K562 (cell line): ENCODE measurements around the gene TULP1. TPM values are rescaled to one million over a fixed set of nuclear protein-coding genes. Genes with fewer than 3 reads are reported as not detected.

Experiments
- ATAC-seq: fragments of 200-7000 bp; cut with Tn5 transposase; 3 replicates; pipeline ENCODE4 v1.9.1; 2020; ENCODE audit warnings: moderate library complexity
- BruUV-seq: library from RNA; stranded (reverse); fragments of 400-500 nt; replicated peaks from 2 replicates; lab custom pipeline; 2021; lab: Mats Ljungman, UMichigan
- CTCF ChIA-PET: fragments of 300-600 bp; formaldehyde crosslinking; extraction: SDS; loops from one replicate; lab custom pipeline; 2021; ENCODE audit warnings: low intra/inter-chr PET ratio; lab: Yijun Ruan, JAX
- POLR2A ChIA-PET: fragments of 300-600, 350-650 bp; sonication (Branson Sonifier 250); formaldehyde crosslinking; extraction: SDS; loops from one replicate; lab custom pipeline; 2021; ENCODE audit warnings: antibody characterized with exemption, inconsistent platforms; lab: Yijun Ruan, JAX
- DNase-seq, 4 experiments: peaks; one replicate each; pipeline versions ENCODE4 v3.0.0 to v3.0.0-alpha.2; 2011 to 2018; ENCODE audit warnings: low spot score in 3 of 4, mixed read lengths in 3 of 4; ENCODE audit errors: extremely low read depth in 1 of 4
- FAIRE-seq: peaks from 2 replicates; lab custom pipeline; 2011; peaks lifted over from hg19 to GRCh38; lab: Jason Lieb, UNC
- H2AFZ ChIP-seq: 2 replicates; pipeline ENCODE4 v1.6.0; 2011; ENCODE audit warnings: low read depth, low read length, control low read depth, inconsistent platforms
- H3K27ac ChIP-seq: fragments of 200-600 bp; 3 replicates; pipeline ENCODE4 v1.8.0; 2011; ENCODE audit warnings: low read depth, mild to moderate bottlenecking, control low read depth, inconsistent platforms, low read length, moderate library complexity, mixed read lengths; ENCODE audit errors: extremely low read depth
- H3K27me3 ChIP-seq, 2 experiments: fragments of 300-600 bp in 1 of 2; 2 replicates in 1 of 2; 3 replicates in 1 of 2; pipeline versions ENCODE4 v1.6.0 to v1.8.0; 2011; ENCODE audit warnings: inconsistent platforms in 2 of 2, low read length in 2 of 2, mild to moderate bottlenecking in 1 of 2, mixed read lengths in 1 of 2, moderate library complexity in 1 of 2; ENCODE audit not compliant: control insufficient read depth in 2 of 2, insufficient read depth in 2 of 2
- H3K36me3 ChIP-seq: fragments of 300-600 bp; 3 replicates; pipeline ENCODE4 v1.8.0; 2011; ENCODE audit warnings: mild to moderate bottlenecking, low read length, inconsistent platforms; ENCODE audit not compliant: control insufficient read depth, insufficient read depth
- H3K4me1 ChIP-seq, 2 experiments: fragments of 200-600 bp in 1 of 2; replicated peaks in 1 of 2; 2 replicates in 1 of 2; 3 replicates in 1 of 2; pipeline versions ENCODE4 v1.5.1 to v1.8.0; 2011; ENCODE audit warnings: inconsistent platforms in 2 of 2, low read length in 2 of 2, mild to moderate bottlenecking in 1 of 2, mixed read lengths in 1 of 2, moderate library complexity in 1 of 2; ENCODE audit not compliant: control insufficient read depth in 2 of 2, insufficient read depth in 2 of 2
- H3K4me2 ChIP-seq: 2 replicates; pipeline ENCODE4 v1.6.1; 2011; ENCODE audit warnings: low read length, control low read depth, inconsistent platforms, mixed read lengths; ENCODE audit not compliant: insufficient read depth
- H3K4me3 ChIP-seq: fragments of 200-600 bp; sonication (generic), shearing (Covaris generic); 2 replicates; pipeline ENCODE4 v1.5.1; 2016; ENCODE audit warnings: control low read depth, inconsistent platforms
- H3K79me2 ChIP-seq: fragments of 200-600 bp; 3 replicates; pipeline ENCODE4 v1.8.0; 2011; ENCODE audit warnings: low read length, inconsistent platforms; ENCODE audit not compliant: control insufficient read depth, insufficient read depth
- H3K9ac ChIP-seq, 2 experiments: 2 replicates each; pipeline versions ENCODE4 v1.6.0 to v1.6.1; 2011; ENCODE audit warnings: low read depth in 2 of 2, low read length in 2 of 2, control low read depth in 1 of 2, inconsistent platforms in 1 of 2, mild to moderate bottlenecking in 1 of 2, mixed read lengths in 1 of 2; ENCODE audit not compliant: insufficient read depth in 1 of 2
- H3K9me1 ChIP-seq: one replicate; pipeline ENCODE4 v1.6.0; 2011; ENCODE audit warnings: inconsistent platforms, mild to moderate bottlenecking, low read length, moderate library complexity; ENCODE audit not compliant: control insufficient read depth, insufficient read depth
- H3K9me3 ChIP-seq: replicated peaks from 2 replicates; pipeline ENCODE4 v1.5.1; 2011; ENCODE audit warnings: low read depth, low read length, inconsistent platforms; ENCODE audit not compliant: control insufficient read depth, insufficient read depth
- H4K20me1 ChIP-seq: replicated peaks from 2 replicates; pipeline ENCODE4 v1.6.1; 2011; ENCODE audit warnings: low read length, inconsistent platforms, mixed read lengths; ENCODE audit not compliant: control insufficient read depth, insufficient read depth
- HDAC1 ChIP-seq, 2 experiments: fragments of 450-650 bp; IDR thresholded peaks; 2 replicates each; pipeline ENCODE4 v1.6.1; 2016 to 2017; ENCODE audit warnings: inconsistent platforms in 1 of 2, mild to moderate bottlenecking in 1 of 2, moderate library complexity in 1 of 2
- KDM1A ChIP-seq, 2 experiments: fragments of 450-650 bp; IDR thresholded peaks; 2 replicates each; pipeline ENCODE4 v1.6.1; 2016; ENCODE audit warnings: mild to moderate bottlenecking in 2 of 2
- KHSRP ChIP-seq: fragments of 450-650 bp; IDR thresholded peaks from 2 replicates; pipeline ENCODE4 v1.6.1; 2017
- MEIS2 ChIP-seq: fragments of 450-650 bp; IDR thresholded peaks from 2 replicates; pipeline ENCODE4 v1.6.1; 2014; ENCODE audit warnings: mild to moderate bottlenecking; ENCODE audit not compliant: partially characterized antibody
- PURB ChIP-seq: sonication (generic); formaldehyde crosslinking; IDR thresholded peaks from 2 replicates; pipeline ENCODE4 v1.9.0; 2021; ENCODE audit warnings: low read depth, mild to moderate bottlenecking, missing genetic modification reagents
- RBM39 ChIP-seq: fragments of 200-400 bp; formaldehyde crosslinking; optimal IDR thresholded peaks from 2 replicates; pipeline ENCODE3; 2018; ENCODE audit warnings: low read depth, low read length
- RFX7 ChIP-seq: fragments of 250-450 bp; sonication (Bioruptor Pico); IDR thresholded peaks from 2 replicates; pipeline ENCODE4 v1.5.1; 2021; ENCODE audit warnings: mild to moderate bottlenecking
- SMARCC2 ChIP-seq: fragments of 450-650 bp; IDR thresholded peaks from 2 replicates; pipeline ENCODE4 v1.6.1; 2017; ENCODE audit warnings: antibody characterized with exemption, moderate library complexity, mild to moderate bottlenecking, low read depth
- SRSF9 ChIP-seq: fragments of 200-400 bp; formaldehyde crosslinking; IDR thresholded peaks from 2 replicates; pipeline ENCODE4 v1.6.1; 2017; ENCODE audit warnings: low read depth, low read length, borderline replicate concordance
- ZNF232 ChIP-seq: sonication (generic); formaldehyde crosslinking; IDR thresholded peaks from 2 replicates; pipeline ENCODE4 v1.8.0; 2022; ENCODE audit warnings: mild to moderate bottlenecking, missing genetic modification reagents
- ZNF444 ChIP-seq: fragments of 250-450 bp; sonication (Bioruptor Pico); IDR thresholded peaks from 2 replicates; pipeline ENCODE4 v1.4.0; 2020; ENCODE audit warnings: mild to moderate bottlenecking, moderate library complexity
- WGBS: fragments of 100-300 bp; shearing (Covaris generic); methylation state at CpG from one replicate; pipeline ENCODE4 v1.1.6; 2016; ENCODE audit warnings: low coverage, mixed read lengths; ENCODE audit not compliant: insufficient coverage; ENCODE audit errors: missing lambda C conversion rate; 5-methylcytosine and 5-hydroxymethylcytosine counted together
- in situ Hi-C: fragments of 300-500 bp; cut with MboI; formaldehyde crosslinking; loops from 4 replicates; pipeline ENCODE4 v1.15.0; 2018; ENCODE audit warnings: inconsistent platforms, mixed read lengths
- intact Hi-C: fragments of 100-400 bp; cut with micrococcal nuclease; formaldehyde crosslinking; loops from 2 replicates; pipeline ENCODE4 v1.14.2; 2022
- polyA plus RNA-seq, 8 experiments: library from polyadenylated mRNA; depleted of rRNA in 4 of 8; stranded (reverse) in 5 of 8; unstranded in 3 of 8; fragments of >200 nt; fragmentation: Nextera tagmentation in 2 of 8; fragmentation: Illumina TruSeq in 1 of 8; extraction: Ambion mirVana in 2 of 8; extraction: Trizol in 1 of 8; gene quantifications; 2 replicates each; pipeline versions ENCODE4 v1.2.1 to v1.2.3, GENCODE V29; 2011 to 2014; ENCODE audit warnings: inconsistent platforms in 1 of 8, missing spikeins in 1 of 8
- total RNA-seq, 7 experiments: library from RNA; depleted of rRNA in 6 of 7; stranded (reverse); fragments of >200 nt in 6 of 7; fragmentation: Illumina TruSeq in 2 of 7; extraction: Trizol in 2 of 7; gene quantifications; 2 replicates each; pipeline versions ENCODE4 v1.2.1 to v1.2.3, GENCODE V29; 2011 to 2021; ENCODE audit warnings: low replicate concordance in 1 of 7
- TF ChIP-seq, protein P1 (sequence below): fragments of 450-650 bp; IDR thresholded peaks from one replicate; pipeline ENCODE4 v1.6.1; 2018; ENCODE audit warnings: mild to moderate bottlenecking, moderate library complexity; ENCODE audit not compliant: partially characterized antibody
- TF ChIP-seq, protein P2 (sequence below): fragments of 450-650 bp; IDR thresholded peaks from 2 replicates; pipeline ENCODE4 v1.7.0; 2016; ENCODE audit warnings: borderline replicate concordance
- TF ChIP-seq, protein P3 (sequence below): fragments of 450-650 bp; formaldehyde crosslinking; IDR thresholded peaks from 2 replicates; pipeline ENCODE4 v1.4.0; 2020; ENCODE audit warnings: mild to moderate bottlenecking, mixed read lengths
- TF ChIP-seq, protein P4 (sequence below): fragments of 150-350 bp; conservative IDR thresholded peaks from 2 replicates; pipeline ENCODE4 v1.6.1; 2014; ENCODE audit warnings: low read length

The TULP1 gene
- total and polyA plus RNA-seq, 9 of the 15 experiments (the other 6 are each of a cell fraction or from before 2014, with no cell fraction given): 0.06 to 0.17 (median 0.09) TPM; not detected in 6

DNA sequence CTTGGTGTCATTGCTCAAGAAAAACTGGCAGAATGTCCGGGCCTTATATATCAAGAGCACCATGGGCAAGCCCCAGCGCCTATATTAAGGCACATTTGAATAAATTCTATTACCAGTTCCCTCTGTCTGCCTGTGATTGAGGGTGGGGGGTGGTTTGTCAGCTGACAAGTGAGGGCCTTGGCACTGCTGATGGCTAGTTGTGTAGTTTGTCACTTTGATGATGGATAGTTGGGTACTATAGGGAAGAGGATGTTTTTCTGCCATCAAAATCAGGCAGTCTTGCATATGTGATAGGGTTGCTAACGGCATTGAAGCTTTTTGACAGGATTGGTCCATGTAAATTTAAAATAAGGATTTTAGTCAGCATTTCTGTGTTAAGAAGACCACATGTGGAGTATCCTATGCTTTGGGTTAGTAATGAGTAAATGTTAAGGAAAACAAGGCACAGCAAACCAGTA is 42.0 kb downstream of the TULP1 start:
- Histone ChIP-seq H3K79me2 (peaks cover 44% of the 10 kb centered on the region), H3K4me1 (peaks cover 23 to 32% of the 10 kb centered on the region in 2 experiments; a peak in 4 of 5 replicates), H3K9ac (peak overlapping the region; percentile 99 to 100; a peak in 3 of 4 replicates), H3K9me3 (0 out of 2 replicates have a peak, but pooled peaks cover 1% of the 10 kb centered on the region), H3K9me1 (no peaks in the 10 kb centered on the region), H3K4me3 (peak overlapping the region; percentile 91), H3K27me3 (no peaks in the 10 kb centered on the region; a peak in 1 of 5 replicates), H3K4me2 (peak overlapping the region; percentile 100), H3K27ac (peak overlapping the region; percentile 47; the same call in 2 of the 3 replicates), H2AFZ (no peak overlapping the region), H4K20me1 (peaks cover 37% of the 10 kb centered on the region), H3K36me3 (peaks cover 72% of the 10 kb centered on the region)
- POLR2A ChIA-PET: interaction anchor here (0.6 to 7.6 kb wide), 14 partner anchors 12 to 266 kb away, joined by 3 to 167 read pairs (median 6); partner anchors contain the start of genes ARMC12, DEF6 and TEAD3
- BruUV-seq: no TSS peak
- DNase-seq (no peak), ATAC-seq (no peak), FAIRE-seq (no peak)
- 16% methylated on average over 3 of the region's 3 CpGs for WGBS
- CTCF ChIA-PET: no interaction called here
- in situ Hi-C loops: no loop called here
- intact Hi-C loops: no loop called here
- no peak for TF ChIP-seq SMARCC2
- TF ChIP-seq, protein P1, sequence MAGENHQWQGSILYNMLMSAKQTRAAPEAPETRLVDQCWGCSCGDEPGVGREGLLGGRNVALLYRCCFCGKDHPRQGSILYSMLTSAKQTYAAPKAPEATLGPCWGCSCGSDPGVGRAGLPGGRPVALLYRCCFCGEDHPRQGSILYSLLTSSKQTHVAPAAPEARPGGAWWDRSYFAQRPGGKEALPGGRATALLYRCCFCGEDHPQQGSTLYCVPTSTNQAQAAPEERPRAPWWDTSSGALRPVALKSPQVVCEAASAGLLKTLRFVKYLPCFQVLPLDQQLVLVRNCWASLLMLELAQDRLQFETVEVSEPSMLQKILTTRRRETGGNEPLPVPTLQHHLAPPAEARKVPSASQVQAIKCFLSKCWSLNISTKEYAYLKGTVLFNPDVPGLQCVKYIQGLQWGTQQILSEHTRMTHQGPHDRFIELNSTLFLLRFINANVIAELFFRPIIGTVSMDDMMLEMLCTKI: no peak
- no peak for TF ChIP-seq SRSF9
- TF ChIP-seq, protein P2, sequence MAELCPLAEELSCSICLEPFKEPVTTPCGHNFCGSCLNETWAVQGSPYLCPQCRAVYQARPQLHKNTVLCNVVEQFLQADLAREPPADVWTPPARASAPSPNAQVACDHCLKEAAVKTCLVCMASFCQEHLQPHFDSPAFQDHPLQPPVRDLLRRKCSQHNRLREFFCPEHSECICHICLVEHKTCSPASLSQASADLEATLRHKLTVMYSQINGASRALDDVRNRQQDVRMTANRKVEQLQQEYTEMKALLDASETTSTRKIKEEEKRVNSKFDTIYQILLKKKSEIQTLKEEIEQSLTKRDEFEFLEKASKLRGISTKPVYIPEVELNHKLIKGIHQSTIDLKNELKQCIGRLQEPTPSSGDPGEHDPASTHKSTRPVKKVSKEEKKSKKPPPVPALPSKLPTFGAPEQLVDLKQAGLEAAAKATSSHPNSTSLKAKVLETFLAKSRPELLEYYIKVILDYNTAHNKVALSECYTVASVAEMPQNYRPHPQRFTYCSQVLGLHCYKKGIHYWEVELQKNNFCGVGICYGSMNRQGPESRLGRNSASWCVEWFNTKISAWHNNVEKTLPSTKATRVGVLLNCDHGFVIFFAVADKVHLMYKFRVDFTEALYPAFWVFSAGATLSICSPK: no peak
- no peak for TF ChIP-seq KDM1A (IDR thresholded peaks at IDR 0.05)
- 0 out of 4 replicates have a peak, but pooled peaks of 1 of the 2 experiments have one; percentile 5 for TF ChIP-seq HDAC1 (IDR thresholded peaks at IDR 0.05)
- no peak for TF ChIP-seq ZNF444 (CRISPR knock-in tag)
- TF ChIP-seq, protein P3, sequence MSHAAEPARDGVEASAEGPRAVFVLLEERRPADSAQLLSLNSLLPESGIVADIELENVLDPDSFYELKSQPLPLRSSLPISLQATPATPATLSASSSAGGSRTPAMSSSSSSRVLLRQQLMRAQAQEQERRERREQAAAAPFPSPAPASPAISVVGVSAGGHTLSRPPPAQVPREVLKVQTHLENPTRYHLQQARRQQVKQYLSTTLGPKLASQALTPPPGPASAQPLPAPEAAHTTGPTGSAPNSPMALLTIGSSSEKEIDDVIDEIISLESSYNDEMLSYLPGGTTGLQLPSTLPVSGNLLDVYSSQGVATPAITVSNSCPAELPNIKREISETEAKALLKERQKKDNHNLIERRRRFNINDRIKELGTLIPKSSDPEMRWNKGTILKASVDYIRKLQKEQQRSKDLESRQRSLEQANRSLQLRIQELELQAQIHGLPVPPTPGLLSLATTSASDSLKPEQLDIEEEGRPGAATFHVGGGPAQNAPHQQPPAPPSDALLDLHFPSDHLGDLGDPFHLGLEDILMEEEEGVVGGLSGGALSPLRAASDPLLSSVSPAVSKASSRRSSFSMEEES (CRISPR knock-in tag): no peak
- no peak for TF ChIP-seq KHSRP
- no peak for TF ChIP-seq RFX7 (CRISPR knock-in tag)
- no peak for TF ChIP-seq PURB (CRISPR knock-in tag)
- peak; percentile 19 for TF ChIP-seq MEIS2
- TF ChIP-seq, protein P4, sequence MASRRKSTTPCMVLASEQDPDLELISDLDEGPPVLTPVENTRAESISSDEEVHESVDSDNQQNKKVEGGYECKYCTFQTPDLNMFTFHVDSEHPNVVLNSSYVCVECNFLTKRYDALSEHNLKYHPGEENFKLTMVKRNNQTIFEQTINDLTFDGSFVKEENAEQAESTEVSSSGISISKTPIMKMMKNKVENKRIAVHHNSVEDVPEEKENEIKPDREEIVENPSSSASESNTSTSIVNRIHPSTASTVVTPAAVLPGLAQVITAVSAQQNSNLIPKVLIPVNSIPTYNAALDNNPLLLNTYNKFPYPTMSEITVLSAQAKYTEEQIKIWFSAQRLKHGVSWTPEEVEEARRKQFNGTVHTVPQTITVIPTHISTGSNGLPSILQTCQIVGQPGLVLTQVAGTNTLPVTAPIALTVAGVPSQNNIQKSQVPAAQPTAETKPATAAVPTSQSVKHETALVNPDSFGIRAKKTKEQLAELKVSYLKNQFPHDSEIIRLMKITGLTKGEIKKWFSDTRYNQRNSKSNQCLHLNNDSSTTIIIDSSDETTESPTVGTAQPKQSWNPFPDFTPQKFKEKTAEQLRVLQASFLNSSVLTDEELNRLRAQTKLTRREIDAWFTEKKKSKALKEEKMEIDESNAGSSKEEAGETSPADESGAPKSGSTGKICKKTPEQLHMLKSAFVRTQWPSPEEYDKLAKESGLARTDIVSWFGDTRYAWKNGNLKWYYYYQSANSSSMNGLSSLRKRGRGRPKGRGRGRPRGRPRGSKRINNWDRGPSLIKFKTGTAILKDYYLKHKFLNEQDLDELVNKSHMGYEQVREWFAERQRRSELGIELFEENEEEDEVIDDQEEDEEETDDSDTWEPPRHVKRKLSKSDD: no peak
- TF ChIP-seq ZNF232: no peak
- no peak for TF ChIP-seq RBM39
